Measurements from ENCODE around the gene ANTKMT.
A peak's percentile ranks its signal among the peaks of the same experiment; 100 is the strongest.
"Not testable (repeated sequence)": the region's sequence is repeated elsewhere in the genome, so short reads cannot be mapped to it uniquely, and the experiment has no call there.

DNA sequence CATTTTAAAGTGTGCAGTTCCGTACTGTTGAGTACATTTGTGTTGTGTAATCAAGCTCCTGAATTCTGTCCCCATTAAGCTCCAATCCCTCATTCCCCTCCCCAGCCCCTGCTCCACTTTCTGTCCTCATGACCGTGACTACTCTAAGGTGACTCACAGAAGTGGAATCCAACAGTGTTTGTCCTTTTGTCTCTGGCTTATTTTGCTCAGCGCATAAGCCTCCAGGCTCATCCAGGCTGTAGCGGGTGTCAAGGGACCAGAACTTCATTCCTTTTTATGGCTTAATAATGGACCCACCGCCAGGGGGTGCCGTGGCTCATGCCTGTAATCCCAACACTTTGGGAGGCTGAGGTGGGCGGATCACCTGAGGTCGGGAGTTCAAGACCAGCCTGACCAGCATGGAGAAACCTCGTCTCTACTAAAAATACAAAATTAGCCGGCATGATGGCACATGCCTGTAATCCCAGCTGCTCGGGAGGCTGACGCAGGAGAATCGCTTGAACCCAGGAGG, 8.2 kb upstream of the ANTKMT start:
- TF ChIP-seq POLR2AphosphoS5 (IDR thresholded peaks at IDR 0.05); EZH2 (IDR thresholded peaks at IDR 0.05; ENCODE audit: borderline replicate concordance, insufficient read depth, low read length, poor library complexity, severe bottlenecking); TAF1 (IDR thresholded peaks at IDR 0.05; ENCODE audit: low read depth): not testable (repeated sequence)
- TF ChIP-seq, protein P1, sequence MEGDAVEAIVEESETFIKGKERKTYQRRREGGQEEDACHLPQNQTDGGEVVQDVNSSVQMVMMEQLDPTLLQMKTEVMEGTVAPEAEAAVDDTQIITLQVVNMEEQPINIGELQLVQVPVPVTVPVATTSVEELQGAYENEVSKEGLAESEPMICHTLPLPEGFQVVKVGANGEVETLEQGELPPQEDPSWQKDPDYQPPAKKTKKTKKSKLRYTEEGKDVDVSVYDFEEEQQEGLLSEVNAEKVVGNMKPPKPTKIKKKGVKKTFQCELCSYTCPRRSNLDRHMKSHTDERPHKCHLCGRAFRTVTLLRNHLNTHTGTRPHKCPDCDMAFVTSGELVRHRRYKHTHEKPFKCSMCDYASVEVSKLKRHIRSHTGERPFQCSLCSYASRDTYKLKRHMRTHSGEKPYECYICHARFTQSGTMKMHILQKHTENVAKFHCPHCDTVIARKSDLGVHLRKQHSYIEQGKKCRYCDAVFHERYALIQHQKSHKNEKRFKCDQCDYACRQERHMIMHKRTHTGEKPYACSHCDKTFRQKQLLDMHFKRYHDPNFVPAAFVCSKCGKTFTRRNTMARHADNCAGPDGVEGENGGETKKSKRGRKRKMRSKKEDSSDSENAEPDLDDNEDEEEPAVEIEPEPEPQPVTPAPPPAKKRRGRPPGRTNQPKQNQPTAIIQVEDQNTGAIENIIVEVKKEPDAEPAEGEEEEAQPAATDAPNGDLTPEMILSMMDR (IDR thresholded peaks at IDR 0.05; ENCODE audit: poor library complexity, severe bottlenecking): peak; percentile 57
